Adrenal gland (tissue), 5 donors: ENCODE measurements around the gene MYH9.

Source experiments
- CTCF ChIP-seq, 6 experiments: fragments of 450-650 bp in 4 of 6; fragments of 200-600 bp in 2 of 6; sonication (generic) in 1 of 6; IDR thresholded peaks; 1 replicate in 5 of 6; 2 replicates in 1 of 6; pipeline versions ENCODE4 v1.5.1 to v1.8.0; 2016 to 2021; ENCODE audit warnings: antibody characterized with exemption in 6 of 6, mild to moderate bottlenecking in 2 of 6, moderate library complexity in 1 of 6
- POLR2A ChIP-seq, 2 donors: fragments of 450-650 bp; IDR thresholded peaks; one replicate each; pipeline ENCODE4 v1.6.1; 2017; ENCODE audit warnings: antibody characterized with exemption in 2 of 2, mild to moderate bottlenecking in 2 of 2, moderate library complexity in 1 of 2
- donor health status: DM: no; HTN: no; CAD: no.

GRCh38 chr22:36296690-36297089 is 91.1 kb downstream of the MYH9 start:
- no peak for TF ChIP-seq POLR2A (IDR thresholded peaks at IDR 0.05)
- no peak for TF ChIP-seq CTCF (IDR thresholded peaks at IDR 0.05)
